Measurements from ENCODE around the gene RBM43.

Gene RBM43

DNA sequence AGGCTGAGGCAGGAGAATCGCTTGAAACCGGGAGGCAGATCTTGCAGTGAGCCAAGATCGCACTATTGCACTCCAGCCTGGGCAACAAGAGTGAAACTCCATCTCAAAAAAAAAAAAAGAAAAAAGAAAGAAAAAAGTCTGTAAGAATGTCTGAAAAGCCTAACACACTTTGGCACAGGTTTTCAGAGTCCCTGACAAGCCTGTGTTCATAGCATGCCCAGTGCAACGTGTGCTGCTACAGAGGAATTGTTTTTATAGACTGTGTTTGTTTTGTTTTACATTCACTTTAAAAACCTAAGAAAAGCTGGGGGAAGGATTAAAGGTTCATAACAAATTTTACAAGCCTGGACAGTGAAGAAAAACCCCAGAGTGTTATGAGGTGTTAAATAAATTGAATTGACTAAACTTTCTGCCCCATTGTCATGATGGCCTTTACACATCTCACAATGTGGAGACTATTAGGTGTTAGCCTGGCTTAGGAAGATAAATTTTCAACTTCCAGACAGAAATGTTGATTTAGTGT is 55.2 kb downstream of the RBM43 start:
- DNase-seq = no peak

DNA sequence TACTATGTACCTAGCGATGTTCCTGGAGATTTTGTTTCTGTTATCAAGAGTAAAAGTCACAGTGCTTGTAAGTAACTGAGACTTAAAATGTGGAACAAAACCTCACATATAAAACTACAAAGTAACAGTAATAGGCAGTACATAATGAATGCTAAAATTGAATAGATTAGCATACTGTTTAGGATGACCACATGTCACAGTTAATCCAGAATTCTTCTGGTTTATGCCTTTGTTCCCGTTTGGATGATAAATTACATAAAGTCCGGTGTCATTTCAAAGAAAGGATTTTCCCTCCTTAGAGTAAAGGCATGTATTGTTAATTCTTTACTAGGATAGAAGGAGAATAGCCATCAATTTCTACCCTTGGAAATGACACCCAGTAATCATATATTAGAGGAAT is 56.1 kb downstream of the RBM43 start:
- no peak for DNase-seq

DNA sequence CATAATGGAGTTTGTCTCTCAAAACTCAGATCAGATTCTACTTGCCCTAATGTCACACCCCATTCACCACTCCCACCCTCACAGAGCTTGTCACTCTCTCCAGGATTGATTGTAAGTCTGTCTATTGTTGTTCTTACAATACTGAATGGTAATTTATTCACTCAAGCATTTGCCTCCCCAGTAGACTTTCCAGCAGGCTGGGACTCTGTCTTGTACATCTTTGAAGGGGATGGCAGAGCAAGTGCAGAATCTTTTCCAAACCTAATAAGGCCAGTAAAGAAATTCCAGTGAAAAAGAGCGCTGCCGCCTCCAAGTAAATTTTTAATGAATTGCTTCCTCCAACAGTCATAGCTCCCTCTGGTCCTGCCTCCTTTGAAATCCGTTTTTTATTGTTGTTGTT is 56.9 kb downstream of the RBM43 start:
- DNase-seq = no peak

DNA sequence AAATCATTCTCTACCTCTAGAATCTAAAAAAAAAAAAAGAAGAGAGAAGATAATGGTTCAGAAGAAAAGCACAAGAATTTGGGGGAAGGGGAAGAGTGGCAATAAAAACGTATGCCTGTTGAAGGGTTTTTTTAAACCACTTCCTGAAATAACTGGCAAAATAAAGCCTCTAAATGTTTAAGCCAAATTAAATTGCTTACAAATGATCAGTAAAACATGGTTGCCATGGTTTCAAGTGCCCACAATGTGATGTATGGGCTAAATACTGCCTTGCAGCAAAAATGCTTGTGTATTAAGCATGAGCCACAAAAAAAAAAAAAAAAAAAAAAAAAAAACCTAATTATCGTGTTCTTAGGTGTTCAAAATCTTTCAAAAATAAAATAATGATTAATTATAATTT is 60.8 kb downstream of the RBM43 start:
- no peak for DNase-seq

DNA sequence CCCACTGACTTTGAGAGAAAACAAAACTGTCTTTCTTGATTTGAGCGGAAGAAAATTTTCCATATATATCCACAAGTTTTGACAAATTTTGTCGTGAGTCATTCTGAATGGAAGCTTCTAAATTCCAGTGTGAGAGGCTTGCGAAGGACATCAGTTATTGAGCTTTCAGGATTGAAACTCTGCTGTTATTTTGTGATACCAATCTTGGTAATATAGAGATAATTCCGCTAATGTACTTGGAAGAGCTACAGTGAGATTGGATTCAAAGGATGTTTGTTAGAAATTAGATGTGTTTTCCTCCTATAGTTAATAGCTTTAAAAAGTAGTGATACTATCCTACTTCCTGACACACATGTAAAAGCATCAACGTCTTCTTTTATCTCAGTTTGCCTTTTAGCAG is 61.4 kb downstream of the RBM43 start:
- no peak for DNase-seq

DNA sequence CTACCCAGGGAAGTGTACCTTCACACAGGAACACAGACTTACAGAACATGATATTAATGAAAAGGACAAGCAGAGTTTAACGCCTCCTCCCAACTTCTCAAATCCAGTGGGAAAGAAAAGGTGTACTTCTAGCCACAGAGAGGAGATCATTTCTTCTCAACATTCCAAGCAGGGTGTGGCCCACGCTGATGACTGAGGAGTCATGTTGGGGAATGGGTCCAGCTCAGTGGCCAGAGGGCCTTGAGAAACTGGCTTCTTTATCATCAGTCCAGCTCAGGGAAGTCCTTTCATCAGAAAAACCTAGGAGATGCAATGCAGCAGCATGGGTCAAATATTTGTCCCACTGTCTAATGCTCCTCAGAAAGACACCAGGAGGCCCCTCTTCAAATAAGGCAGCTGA is 63.0 kb downstream of the RBM43 start:
- no peak for DNase-seq

Measured in CD4-positive, alpha-beta T cell treated with Interleukin-4 for 4 hours (primary cell).